SKM-1 treated with dmso at 0.1 percent for 144 hours (cell line): ENCODE measurements around the gene MPEG1.

ENCODE experiments used
- DNase-seq: peaks from one replicate; lab custom pipeline; 2025; ENCODE audit not compliant: unreplicated experiment; lab: John Stamatoyannopoulos, UW

MPEG1 gene

GRCh38 chr11:59212744-59213631 is at the start of gene MPEG1:
TSS of gene MPEG1 (minus strand) at chr11:59212927. CDS start at chr11:59212865, 62 bp downstream.
- DNase-seq: peak; percentile 77

GRCh38 chr11:59262177-59262818 is 49.6 kb upstream of the MPEG1 start:
- DNase-seq: no peak

DNA sequence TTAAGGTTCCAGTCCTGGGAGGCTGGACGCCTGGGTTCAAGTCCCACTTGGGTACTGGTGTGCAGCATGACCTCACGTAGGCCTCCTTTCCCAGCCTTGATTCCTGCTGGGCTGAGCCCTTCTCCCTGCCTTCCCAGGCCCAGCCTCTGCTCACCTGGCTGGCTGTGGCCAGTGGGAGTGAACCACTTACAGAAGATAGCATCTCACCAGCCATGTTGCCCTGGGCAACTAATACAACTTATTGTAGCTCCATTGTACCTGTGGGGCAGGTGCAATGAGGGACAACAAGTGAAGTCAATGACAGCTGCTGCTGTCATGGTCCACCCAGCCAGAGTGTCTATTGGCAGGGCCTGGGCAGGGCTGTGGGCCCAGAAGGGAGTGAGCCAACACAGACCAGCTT is 48.4 kb upstream of the MPEG1 start:
- DNase-seq: no peak

- DNase-seq: no peak
Observed at GRCh38 chr11:59259867-59260475, 47.2 kb upstream of the MPEG1 start.

DNA sequence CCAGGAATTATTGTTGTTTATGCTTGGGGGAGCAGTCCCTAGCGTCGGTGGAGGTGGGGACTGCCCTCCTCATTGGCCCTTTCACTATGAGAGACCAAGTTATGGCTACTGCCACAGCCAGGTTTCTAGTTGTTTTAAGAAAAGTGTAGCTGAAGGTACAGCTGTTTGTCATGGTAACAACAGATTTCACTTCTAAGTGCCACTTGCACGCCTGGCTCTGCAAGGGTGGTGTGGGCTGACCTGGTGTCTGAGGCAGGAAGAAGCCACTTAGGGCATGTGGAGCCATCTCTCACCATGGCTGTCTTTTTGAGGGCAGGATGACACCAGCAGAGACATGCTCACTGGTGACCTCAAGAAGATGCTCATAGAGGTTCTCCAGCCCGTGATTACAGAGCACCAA is 46.3 kb upstream of the MPEG1 start:
- no peak for DNase-seq

GRCh38 chr11:59255281-59255680 is 42.6 kb upstream of the MPEG1 start:
- no peak for DNase-seq

DNA sequence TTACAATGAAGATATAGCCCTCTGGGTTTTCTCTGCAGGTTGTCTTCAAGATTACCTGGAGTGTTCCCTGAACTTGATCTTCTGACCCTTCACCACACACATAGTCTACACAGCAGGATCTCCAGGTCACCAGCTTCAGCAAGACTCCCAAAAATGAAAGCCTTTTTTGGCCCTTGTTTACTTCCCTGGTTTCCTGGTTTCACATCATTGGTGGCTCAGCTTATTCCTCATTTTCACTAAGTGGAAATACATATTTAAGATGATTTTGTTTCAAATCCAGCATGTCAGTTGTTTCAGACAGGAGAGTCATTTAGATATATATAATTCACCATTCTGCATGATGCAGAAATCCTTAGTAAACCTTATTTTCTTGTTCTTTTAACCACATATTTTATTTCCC is 41.6 kb upstream of the MPEG1 start:
- no peak for DNase-seq

- DNase-seq: no peak
Observed at GRCh38 chr11:59253001-59253400, 40.3 kb upstream of the MPEG1 start.

GRCh38 chr11:59249535-59249934 is 36.8 kb upstream of the MPEG1 start:
- no peak for DNase-seq

DNA sequence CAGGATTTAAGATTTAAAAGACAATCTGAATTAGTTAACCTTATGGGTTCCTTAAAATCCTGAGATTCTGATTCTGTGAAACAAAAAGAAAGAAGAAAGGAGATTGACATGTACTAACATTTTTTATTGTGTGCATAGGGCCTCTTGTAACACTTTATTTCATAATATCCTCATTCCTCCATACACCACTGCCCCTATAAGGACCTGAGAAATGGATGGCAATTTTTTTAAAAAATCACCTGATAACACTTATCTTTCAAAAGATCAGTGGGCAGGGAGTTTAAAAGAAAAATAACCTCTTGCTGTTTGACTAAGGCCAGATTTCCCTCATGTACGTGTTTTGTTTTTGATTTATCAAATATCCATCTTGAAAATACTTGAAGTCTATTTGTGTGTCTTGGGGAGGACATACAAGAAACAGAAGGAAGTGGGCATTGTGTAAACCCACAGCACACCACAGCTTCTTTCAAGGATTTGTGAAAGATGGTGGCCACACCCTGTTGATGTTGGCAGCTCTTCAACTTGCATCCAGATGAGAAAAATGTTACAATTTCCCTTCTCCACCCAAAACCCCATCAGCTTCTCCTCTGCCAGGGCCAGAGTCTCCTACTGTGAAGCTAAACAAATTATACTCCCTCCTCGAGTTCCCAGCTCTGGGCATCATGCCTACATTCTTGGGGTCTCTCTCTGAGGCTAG is 35.0 kb upstream of the MPEG1 start:
- peak; percentile 80 for DNase-seq

- no peak for DNase-seq
Observed at GRCh38 chr11:59243633-59244032, 30.9 kb upstream of the MPEG1 start.

GRCh38 chr11:59240322-59240721 is 27.6 kb upstream of the MPEG1 start:
- no peak for DNase-seq

DNA sequence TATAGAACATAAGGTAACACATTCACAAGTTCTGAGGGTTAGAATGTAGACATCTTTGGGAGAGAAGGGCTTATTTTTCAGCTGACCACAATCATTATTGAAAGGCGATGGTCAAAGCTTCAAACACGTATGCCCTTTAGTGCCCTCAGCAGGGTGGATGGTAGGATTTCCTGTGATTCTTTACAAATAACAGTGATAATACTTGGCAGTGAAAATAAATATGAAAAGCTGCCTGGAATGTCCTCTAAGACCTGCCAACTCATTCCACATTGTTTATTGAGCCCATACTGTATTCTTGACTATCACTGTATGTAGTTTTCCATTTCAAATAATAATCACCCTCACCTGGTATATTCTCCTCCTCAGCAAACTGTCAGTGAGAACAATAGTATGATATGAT is 13.7 kb upstream of the MPEG1 start:
- no peak for DNase-seq

GRCh38 chr11:59225017-59225416 is 12.3 kb upstream of the MPEG1 start:
- DNase-seq: no peak

- DNase-seq: peak; percentile 52
Observed at GRCh38 chr11:59224351-59224928, 11.7 kb upstream of the MPEG1 start.

DNA sequence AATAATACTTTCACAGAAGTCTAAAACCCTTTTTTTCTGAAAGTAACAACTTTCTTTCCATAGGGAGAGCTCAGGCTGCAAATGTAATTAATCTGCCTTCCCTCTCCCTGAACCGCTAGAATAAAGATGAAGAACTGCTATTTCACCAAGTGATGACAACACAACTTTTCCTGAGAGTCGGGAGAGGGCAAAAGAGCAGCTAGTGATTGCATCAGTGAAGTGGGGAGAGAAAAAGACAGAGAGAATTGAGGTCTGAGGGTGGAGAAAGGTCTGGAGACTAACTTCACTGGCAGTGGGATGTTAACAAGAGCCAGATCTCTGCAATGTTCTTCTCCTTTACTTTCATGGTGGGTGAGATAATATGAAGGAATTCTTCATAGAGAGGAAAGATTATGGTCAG is 10.9 kb upstream of the MPEG1 start:
- DNase-seq: peak; percentile 54

- DNase-seq: no peak
Observed at GRCh38 chr11:59223177-59223576, 10.4 kb upstream of the MPEG1 start.

DNA sequence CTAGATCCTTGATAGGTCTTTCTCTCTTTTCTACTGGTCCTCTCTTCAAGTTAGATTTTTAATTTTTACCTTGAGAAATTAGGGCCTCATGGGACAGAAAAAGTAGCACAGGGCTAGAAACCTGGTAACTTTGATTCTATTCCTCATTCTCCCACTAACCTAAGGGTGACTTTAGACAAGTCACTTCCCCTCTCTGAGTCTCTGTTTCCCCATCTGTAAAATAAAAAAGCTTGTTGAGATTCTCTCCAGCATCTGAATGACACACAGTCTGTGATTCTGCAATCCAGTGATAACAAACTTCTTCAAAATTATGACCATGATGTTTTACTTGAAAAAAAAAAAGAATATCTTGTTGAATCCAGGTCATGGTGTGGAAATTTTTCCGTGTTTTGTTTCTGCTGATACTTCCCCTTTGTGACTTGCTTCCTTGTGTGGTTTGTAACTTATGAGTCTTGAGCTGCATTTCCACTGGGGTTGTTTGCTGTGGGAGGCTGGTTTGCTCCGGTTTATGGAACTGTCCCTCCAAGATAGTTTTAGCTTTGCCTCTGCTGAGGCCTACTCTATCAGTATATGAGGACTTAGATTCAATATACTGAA is 9.8 kb upstream of the MPEG1 start:
- DNase-seq: peak; percentile 98

GRCh38 chr11:59221441-59221840 is 8.7 kb upstream of the MPEG1 start:
- no peak for DNase-seq

DNA sequence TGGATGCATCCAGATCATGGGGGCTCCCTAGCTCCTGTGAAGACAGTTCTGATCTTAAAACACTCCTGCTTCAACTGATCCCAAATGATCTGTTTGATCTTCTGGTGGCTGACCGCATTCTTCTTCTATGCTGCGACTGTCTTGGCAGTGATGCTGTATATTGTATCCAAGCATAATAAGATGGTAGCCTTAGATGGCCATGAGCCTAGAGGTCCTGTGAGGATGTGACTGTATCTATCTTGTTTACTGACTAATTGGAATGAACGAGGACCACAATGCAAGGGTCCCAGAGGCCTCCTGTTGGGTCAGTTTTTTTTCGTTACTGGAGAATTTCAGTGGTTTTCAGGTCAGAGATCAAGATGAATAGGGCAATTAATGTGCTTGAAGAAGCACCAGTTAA is 7.1 kb upstream of the MPEG1 start:
- no peak for DNase-seq

DNA sequence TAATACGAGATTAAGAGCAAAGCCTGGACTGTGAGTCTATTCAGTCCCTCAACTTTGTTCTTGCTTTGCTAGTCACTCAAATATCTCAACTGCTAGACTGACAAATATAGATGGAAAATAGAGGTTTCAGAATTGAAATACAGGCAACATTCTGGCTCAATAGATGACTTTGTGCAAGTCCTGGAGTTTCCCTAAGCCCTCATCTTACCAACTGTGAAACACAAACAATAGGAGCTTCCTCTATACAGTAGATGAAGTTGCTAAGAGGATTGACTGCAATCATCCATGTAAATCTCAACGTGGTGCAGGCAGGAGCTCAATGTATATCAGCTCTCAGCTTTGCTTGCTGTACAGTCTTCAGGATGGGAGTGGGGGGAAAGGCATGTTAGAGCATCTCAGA is 6.2 kb upstream of the MPEG1 start:
- no peak for DNase-seq
